ENCODE measurements around the gene ARPC2.

ARPC2 gene

DNA sequence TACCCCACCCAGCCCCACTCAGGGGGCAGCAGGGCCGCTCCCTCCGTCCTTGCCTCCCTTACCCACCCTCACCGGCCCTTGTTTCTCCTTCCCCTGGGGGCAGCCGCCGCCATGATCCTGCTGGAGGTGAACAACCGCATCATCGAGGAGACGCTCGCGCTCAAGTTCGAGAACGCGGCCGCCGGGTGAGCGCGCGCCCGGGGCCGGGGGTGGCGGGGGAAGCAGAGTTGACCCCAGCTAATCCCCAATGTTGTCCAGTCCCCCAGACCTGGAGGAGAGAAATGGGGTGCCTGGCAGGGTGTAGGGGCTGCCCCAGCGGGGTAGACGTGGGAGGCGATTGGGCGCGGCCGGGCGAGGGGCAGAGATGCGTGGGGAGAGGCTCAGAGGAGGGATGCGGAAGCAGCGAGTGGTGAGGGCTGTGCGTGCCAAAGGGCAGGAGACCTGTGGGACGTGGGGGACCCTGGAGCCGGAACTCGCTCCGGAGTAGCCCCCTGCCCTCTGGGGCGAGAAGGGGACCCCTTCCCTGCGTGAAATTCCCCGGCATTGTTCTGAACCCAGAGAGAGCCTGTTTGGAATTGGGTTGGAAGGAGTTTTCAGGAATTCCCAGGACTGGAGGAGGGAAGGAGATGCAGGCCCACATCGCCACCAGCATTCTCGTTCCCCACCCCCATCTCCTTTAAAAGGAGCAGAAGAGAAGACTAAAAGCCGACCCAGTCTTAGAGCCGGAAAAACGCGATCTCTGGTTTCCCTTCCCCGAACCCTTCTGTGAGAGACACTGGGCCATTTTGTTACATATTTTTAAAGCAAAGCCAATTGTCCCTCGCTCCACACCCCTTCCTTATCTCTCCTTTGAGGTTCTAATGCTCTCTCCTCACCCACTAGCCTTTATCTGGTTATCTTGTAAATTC is 625 bp downstream of the ARPC2 start:
- no peak for DNase-seq (ENCODE audit: low read depth in 2 of 2)

DNA sequence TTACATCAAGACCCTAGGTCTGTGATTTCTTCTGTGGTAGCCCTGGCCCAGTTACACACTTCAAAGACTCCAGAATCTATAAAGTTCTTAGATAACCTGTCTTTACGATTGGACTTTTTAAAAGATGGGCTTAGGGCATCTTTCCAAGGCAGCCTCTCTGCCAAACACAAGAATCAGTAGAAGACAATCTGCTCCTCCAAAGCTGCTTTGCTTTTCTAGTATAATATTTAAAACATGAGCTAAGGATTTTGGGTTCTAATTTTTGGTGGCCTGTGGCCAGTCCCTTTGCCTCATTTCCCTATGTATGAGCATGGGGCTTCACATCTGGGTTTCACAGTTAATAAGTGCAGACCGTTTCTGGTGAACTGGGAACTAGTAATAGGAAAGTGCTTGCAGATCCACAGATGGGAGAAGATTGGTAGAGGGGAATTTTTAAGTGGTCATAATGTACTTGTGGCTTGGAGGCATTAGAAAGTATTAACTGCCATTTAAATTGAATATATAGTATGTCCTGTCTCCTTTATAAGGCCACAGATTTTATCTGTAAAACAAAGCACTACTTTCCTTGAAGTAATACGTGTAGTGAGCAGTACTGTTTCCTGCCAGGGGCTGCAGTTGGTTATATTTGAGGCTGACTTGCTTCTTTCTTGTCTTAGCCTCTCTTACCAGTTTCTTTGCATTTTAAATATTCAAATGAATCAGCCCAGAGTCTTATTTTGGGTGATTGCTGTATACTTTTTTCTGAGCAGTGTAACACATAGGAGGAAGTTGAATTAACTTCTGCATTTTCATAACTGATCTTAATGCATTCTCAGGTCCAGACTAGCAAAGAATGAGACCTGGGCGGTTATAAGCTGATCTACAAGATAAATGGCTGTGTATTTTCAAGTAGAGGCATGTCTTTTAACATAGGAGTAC is 1.5 kb downstream of the ARPC2 start:
- DNase-seq (ENCODE audit: low read depth in 2 of 2): no peak

DNA sequence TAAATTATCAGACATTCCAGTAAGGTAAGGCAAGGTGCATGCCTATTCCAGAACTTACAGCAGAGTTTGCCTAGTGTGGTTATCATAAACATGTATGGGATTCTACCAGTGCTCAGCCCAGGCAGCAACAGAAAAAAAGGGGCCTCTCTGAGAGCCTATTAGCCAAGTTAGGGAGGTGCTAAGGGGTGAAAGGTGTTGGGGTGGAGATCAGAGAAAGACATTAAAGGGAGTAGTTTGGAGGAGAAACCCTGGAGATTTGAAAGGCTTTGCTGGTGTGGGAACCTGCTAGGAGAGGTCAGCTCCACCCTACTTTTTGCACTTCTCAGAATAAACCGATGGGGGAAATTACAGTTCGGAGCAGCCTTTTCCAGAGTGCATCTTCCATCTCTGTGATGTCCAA is 2.9 kb downstream of the ARPC2 start:
- no peak for DNase-seq (ENCODE audit: low read depth in 2 of 2)

DNA sequence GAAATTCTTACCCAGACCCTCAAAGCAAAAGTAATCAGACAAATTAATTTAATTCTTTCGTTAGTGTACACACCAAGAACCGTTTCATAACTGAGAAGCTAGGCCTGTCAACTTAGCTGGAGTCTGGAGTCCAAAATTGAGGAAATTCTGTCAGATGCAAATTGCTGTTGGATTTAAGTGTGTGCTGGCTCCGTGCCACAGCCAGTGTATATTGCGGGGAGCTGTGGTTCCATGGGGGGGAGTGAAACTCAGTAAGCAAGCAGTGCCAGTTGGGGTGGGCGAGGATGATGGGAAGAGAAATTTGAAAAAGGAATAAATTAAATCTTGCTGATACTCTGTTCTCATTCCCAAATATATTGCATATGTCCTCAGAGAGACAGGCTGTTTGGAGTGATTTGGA is 4.0 kb downstream of the ARPC2 start:
- DNase-seq (ENCODE audit: low read depth in 2 of 2): no peak

DNA sequence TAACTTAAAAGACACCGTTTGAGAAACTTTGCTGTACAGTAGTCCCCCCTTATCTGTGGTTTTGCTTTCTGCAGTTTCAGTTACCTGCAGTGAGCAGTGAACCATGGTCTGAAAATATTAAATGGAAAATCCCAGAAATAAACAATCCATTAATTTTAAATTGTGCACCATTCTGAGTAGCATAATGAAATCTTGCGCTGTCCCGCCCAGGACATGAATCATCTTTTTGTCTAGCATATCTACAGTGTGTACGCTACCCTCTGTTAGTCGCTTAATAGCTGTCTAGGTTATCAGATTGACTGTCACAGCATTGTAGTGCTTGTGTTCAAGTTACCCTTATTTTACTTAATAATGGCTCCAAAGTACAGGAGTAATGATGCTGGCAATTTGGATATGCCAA is 6.1 kb downstream of the ARPC2 start:
- no peak for DNase-seq (ENCODE audit: low read depth in 2 of 2)

DNA sequence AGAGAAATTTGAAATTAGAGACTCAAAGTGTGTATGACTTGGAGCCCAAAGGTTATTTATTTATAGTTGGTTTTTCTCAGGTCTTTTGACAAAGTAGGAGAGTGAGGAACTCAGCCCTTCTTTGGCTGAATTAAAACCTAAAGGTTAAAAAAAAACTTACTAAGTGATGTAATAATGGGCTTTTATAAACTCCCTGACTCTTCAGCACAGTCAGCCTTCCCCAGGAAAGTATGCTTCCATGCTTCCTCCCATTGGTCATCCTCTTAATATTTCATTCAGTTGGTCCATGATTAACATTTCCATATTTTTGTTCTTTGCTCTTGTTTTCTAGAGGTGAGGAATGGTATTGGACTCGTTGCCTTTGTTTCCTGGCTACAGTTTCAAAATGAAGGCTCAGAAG is 7.2 kb downstream of the ARPC2 start:
- DNase-seq (ENCODE audit: low read depth in 2 of 2): no peak

DNA sequence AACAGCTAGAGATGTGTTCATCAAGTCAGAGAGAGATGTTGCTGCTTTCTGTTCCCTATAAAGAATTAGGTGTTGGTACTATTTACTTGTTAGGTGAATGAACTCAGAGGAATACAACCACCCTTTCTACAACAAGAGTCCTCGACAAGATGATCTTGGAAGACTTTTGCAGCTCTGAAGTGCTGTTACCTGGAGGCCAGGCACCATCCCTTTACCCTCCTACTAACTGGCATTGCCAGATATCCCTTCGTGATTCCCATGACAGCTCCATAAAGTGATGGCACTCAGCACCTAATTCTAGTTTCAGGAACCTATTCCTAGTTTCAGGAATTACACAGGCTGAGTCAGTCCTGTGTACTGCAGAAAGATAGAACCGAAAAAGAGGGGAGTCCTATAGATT is 9.9 kb downstream of the ARPC2 start:
- DNase-seq (ENCODE audit: low read depth in 2 of 2): no peak

DNA sequence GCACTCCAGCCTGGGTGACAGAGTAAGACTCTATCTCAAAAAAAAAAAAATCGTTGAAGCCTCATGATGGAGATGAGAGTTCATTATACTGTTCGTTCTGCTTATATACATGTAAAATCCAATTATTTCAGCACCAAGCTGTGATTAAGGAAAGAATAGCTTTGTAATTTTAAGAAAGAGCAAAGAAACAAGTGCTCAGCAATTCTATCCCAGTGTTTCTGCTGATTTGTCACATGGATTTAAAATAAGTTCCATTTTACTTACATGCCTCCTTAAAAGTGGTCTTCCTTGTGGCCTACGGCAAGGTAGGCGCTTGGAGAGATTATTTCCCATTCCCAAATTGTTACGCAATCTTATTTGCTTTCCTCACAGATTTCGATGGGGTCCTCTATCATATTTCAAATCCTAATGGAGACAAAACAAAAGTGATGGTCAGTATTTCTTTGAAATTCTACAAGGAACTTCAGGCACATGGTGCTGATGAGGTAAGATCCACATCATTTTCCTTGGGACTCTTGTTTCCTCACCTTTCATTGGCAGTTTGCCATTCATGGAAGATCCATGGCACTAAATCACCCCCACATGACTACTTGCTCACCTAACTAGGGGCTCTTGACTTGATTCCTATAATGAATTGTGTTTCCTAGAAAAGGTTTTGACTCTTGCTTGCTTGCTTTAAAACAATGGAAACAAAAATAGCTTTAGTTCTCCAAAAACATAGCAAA is 11.5 kb downstream of the ARPC2 start:
- no peak for DNase-seq (ENCODE audit: low read depth in 2 of 2)

DNA sequence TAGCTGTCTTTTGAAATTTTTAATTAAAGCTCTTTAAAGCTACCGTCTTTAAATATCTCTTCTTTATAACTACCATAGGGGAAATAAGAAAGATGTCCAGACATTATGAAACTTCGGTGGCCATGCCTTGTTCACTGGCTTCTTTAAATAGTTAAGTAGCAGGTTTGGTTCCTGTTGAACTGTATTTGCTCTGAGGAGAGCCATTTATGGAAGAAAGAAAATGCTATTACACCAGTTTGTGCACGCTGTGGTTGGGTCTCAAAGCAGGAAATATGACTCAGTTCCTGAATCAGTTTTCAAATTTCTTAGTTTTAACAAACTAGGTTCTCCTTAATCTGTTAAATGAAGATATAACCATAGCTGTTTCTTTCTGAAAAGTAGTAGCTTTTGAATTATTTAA is 12.2 kb downstream of the ARPC2 start:
- peak; percentile 60 to 65 for DNase-seq (ENCODE audit: low read depth in 2 of 2)

DNA sequence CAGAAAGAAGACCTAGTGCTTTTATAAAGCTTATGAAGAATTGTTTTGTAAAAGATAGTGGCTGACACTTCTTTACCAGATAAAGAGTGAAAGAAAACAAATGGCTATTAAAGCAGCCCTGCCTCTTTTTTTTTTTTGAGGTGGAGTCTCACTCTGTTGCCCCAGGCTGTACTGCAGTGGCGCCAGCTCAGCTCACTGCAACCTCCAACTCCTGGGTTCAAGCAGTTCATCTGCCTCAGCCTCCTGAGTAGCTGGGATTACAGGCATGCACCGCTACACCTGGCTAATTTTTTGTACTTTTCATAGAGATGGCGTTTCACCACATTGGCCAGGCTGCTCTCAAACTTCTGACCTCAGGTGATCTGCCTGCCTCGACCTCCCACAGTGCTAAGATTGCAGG is 12.9 kb downstream of the ARPC2 start:
- DNase-seq (ENCODE audit: low read depth in 2 of 2): no peak

DNA sequence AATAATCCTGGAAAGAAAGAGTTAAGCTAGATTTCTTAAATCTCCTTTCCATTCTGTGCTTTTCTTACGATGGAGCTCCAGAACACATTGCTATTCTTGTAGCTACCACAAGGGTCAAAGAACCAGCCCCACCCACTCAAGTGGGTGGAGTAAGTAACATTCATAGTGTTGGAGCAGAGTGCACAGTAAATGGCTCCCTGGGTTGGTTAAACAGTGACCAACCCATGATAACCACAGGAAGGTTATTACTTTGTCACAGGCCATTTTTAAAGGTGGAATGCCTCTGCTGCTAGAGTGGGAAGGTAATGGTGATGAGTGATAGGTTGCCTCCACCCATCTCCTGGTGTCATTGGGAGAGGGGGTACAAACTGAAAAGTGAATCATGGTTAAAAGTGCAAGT is 13.9 kb downstream of the ARPC2 start:
- no peak for DNase-seq (ENCODE audit: low read depth in 2 of 2)

DNA sequence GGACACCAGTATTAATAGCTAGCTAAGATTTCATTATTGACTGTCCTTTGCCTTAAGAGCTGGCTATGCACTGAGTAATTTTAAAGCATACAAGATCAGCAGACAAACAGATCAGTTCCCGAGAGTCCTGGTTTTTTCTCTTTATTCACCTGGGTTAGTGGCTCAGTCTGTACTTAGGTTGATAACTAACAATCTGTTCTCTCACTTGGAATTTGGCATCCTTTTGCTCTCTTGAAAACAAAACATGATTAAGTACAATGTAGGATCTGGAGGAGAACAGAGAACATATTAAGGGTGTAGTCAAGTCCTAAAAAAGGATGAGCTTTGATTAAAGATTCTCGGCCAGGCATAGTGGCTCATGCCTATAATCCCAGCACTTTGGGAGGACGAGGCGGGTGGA is 16.6 kb downstream of the ARPC2 start:
- no peak for DNase-seq (ENCODE audit: low read depth in 2 of 2)

DNA sequence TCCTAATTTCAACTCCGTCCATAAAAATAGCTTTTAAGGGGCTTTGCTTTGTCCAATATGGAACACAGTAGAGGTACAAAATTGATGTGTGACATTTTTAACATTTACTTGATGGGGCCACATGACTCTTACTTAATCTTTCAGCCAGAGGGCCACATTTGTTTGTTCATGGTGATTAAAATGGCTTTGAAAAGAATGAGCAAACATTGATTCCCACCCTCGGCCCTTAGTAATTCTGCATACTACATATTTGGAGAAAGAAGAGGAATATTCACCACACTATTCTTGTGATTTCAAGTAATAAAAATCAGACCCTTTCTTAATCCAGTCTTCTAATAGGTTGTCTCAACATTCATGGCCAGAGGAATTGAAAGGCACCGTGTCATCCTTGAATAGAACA is 17.5 kb downstream of the ARPC2 start:
- DNase-seq (ENCODE audit: low read depth in 2 of 2): no peak

DNA sequence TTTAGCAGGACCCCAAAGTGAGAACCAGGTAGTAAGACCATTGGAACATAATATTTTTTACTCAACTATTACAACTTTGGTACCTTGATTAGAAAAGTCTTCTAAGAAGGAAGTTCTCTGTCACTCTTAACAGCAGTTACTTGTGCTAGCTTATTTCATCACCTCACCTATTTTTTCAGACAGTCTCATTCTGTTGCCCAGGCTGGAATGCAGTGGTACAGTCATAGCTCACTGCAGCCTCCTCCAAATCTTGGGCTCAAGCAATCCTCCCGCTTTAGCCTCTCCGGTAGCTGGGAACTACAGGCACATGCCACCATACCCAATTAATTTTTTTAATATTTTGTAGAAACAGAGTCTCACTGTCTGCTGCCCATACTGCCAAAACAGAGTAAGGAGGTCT is 18.0 kb downstream of the ARPC2 start:
- DNase-seq (ENCODE audit: low read depth in 2 of 2): no peak

DNA sequence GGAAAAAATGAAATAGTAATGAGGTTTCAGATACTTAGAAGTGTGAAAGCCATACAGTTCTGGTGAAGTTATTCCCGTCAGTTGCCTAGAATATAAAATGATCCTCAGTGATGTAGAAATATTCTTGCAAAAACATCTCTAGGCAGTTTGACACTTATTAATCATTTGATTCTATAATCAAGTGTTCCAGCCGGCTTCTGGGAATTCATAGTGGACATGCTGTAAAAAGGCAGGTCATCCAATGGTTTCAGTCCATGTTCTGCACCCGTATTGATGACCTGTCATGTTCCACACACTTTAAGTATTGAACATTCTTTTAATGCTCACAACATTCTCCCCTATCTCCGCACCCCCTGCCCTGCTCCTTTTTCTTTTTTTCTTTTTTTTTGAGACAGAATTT is 19.8 kb downstream of the ARPC2 start:
- no peak for DNase-seq (ENCODE audit: low read depth in 2 of 2)

DNA sequence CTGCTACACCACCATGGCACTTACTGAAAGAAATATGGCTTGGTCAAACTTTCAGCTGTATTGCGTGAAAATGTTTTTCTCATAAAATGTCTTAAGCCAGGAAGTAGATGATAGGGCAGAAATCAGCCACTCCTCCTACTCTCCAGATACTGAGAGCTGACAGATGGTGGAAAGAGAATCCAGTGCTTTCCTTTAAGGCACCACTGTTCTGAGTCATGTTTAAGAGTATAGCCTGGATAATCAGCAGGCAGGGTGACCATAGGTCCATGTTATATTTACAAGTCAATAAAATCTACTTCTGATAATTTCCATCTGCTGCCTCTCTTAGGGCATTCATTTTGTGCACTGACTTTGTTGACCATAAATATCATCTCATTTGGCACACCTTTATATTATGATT is 21.9 kb downstream of the ARPC2 start:
- DNase-seq (ENCODE audit: low read depth in 2 of 2): no peak

DNA sequence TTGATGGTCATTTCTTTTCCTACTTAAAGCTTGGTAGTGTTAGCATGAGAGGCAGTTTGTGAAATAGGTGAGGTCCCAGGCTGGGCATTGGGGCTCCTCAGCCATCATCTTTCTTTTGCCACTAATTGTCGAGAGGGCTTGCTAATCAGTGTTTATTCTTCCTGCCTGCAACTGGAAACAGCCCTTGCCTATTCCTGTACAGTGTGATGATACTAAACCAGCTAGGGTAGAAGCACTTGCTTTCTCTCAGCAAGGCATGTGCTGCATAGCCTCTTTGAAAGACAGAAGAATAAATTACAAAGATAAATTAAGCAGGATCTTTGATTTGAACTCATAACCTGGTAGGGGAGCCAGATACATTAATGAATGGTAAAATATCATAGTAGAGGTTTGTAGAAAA is 27.2 kb downstream of the ARPC2 start:
- no peak for DNase-seq (ENCODE audit: low read depth in 2 of 2)

DNA sequence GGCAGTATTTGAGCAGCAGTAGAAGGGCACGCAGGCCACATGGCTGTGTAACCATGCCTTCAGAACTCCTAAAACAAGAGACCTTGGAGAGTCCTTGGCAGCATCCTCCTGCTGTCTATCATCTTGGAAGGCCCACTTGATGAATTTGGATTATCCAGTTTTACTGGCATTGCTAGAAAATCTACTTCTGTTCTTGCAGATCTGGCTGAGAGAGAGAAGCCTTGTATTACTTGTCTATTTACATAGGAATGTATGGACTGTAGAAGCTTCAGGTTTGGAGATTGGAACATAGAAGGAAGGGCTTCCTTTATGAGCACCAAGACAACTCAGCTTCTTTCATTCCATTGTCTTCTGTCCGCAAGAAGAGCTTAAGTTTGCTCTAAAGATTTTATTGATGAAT is 27.7 kb downstream of the ARPC2 start:
- no peak for DNase-seq (ENCODE audit: low read depth in 2 of 2)

DNA sequence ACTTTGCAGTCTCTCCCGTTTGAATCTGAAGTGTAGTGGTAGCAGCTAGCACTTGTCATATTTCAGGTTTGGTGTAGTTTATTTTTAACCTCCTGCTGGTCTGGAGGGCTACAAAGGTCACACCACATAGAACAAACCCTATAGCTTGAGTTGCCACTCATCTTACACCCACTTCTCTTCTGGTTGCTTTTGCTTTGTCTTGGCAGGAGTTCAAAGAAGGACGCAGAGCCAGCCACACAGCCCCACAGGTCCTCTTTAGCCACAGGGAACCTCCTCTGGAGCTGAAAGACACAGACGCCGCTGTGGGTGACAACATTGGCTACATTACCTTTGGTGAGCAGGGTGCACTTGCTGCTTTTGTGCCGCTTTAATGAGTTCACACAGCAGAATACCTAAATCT is 28.2 kb downstream of the ARPC2 start:
- no peak for DNase-seq (ENCODE audit: low read depth in 2 of 2)

DNA sequence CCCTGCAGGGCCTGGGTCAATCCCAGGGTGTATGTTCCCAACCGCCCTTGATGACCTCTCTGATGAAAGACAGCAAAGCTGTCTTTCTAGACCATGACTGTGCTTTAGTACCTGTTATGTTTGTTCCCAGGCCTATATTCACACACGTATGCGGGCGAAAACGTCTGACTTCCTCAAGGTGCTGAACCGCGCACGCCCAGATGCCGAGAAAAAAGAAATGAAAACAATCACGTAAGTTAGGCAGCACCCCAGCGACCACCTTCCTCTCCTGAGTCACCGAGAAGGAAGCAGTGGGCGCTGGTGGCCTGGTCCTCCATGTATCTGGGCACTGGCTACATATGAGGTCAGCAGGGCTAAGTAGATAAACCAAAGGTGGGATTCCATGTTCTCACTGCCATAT is 32.7 kb downstream of the ARPC2 start:
- no peak for DNase-seq (ENCODE audit: low read depth in 2 of 2)

DNA sequence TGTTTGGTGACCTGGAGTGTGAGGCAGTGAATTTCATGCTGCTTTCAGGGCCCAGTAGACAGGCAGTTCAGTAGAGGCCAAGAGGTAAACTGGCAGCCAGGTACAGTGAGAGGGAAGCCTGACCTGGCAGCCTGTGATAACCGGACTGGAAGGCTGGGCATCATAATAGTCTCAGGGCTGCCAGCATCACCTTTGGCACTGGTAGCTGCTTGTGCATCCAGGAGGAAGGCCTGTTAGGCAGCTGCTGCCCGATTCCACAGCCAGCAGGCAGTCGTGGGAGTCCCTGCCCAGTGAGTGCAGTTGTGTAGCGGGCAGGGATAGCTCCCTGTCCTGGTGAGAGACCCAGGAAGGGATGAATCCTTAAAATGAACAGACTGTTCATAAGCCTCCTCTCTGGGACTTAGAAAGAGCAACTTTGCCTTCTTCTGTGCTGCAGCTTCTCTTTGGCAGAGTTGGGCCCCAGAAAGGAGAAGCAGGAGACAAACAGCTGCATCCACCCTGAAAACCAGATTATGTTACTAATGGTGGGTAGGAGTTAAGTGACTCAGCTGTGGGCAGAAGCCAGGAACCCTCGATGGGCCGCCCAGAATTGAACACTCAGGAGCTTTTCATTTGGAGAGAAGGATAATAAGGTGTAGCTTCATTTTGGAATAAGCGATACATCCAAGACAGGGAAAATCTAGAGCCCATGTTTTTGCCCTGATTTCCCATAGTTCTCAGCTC is 35.7 kb downstream of the ARPC2 start:
- no peak for DNase-seq (ENCODE audit: low read depth in 2 of 2)

DNA sequence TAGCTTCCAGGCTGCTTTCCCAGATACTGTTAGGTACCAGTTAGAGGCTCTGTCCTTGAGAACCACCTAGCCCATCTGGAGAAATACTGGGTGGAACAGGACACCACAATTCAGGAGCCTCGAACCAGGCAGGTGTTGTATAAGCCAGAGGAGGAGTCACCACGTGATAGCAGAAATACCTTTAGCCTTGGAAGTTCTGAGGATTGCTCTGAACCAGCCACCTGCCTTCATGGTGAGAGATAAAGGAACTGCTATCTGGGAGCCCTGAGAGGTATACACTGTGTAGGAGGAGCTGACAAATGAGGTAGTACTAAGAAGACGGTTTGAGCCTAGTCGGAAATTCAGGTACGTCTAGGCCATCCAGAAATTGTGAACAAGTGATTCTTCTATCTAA is 36.2 kb downstream of the ARPC2 start:
- no peak for DNase-seq (ENCODE audit: low read depth in 2 of 2)
